Measurements from ENCODE around the gene MYBPC3. TPM values are rescaled to one million over a fixed set of nuclear protein-coding genes. Genes with fewer than 3 reads are reported as not detected.

The MYBPC3 gene
- total RNA-seq, 1 donor from 2014 or later: 0.06 TPM

GRCh38 chr11:47284151-47284550 lies 68.4 kb downstream of the MYBPC3 start:
- Histone ChIP-seq H3K4me1 (no peaks in the 10 kb centered on the region), H2AFZ (replicated peaks) (no peak overlapping the region), H3K27me3 (no peaks in the 10 kb centered on the region), H3K9ac (no peak overlapping the region), H3K36me3 (no peaks in the 10 kb centered on the region), H4K20me1 (ENCODE audit: low read depth) (no peaks in the 10 kb centered on the region), H3K27ac (no peak overlapping the region), H3F3A (ENCODE audit: low read depth) (no peaks in the 10 kb centered on the region), H3K4me2 (no peak overlapping the region), H3K4me3 (no peak overlapping the region), H3K9me3 (ENCODE audit: low read depth) (no peaks in the 10 kb centered on the region), H3K79me2 (ENCODE audit: low read depth) (no peaks in the 10 kb centered on the region)
- H3K9me3 Mint-ChIP-seq: no peaks in the 10 kb centered on the region
- H3K36me3 Mint-ChIP-seq: peaks cover 33% of the 10 kb centered on the region
- H3K27me3 Mint-ChIP-seq (ENCODE audit: insufficient read depth, low read depth): no peaks in the 10 kb centered on the region
- H3K4me3 Mint-ChIP-seq: no peak overlapping the region
- DNase-seq (ENCODE audit: low spot score): no peak
- no peak for TF ChIP-seq CTCF (IDR thresholded peaks at IDR 0.05)
- TF ChIP-seq EZH2phosphoT487 (IDR thresholded peaks at IDR 0.05): no peak
- TF ChIP-seq EZH2 (IDR thresholded peaks at IDR 0.05): no peak
- H3K4me1 Mint-ChIP-seq: no peaks in the 10 kb centered on the region
- H3K27ac Mint-ChIP-seq: no peak overlapping the region

- no peak for DNase-seq (ENCODE audit: low spot score)
- no peak overlapping the region for H3K4me3 ChIP-seq
- no peak overlapping the region for H3K27ac Mint-ChIP-seq
- H3K27me3 ChIP-seq: no peaks in the 10 kb centered on the region
- H3K4me1 ChIP-seq: no peaks in the 10 kb centered on the region
- no peaks in the 10 kb centered on the region for H3F3A ChIP-seq (ENCODE audit: low read depth)
- H4K20me1 ChIP-seq (ENCODE audit: low read depth): no peaks in the 10 kb centered on the region
- H3K4me2 ChIP-seq: no peak overlapping the region
- H2AFZ ChIP-seq (replicated peaks): no peak overlapping the region
- H3K36me3 Mint-ChIP-seq: peaks cover 41% of the 10 kb centered on the region
- H3K79me2 ChIP-seq (ENCODE audit: low read depth): no peaks in the 10 kb centered on the region
- TF ChIP-seq EZH2 (IDR thresholded peaks at IDR 0.05) (no peak), EZH2phosphoT487 (IDR thresholded peaks at IDR 0.05) (no peak), CTCF (IDR thresholded peaks at IDR 0.05) (no peak)
- H3K4me3 Mint-ChIP-seq: no peak overlapping the region
- no peak overlapping the region for H3K27ac ChIP-seq
- H3K9me3 ChIP-seq (ENCODE audit: low read depth): no peaks in the 10 kb centered on the region
- H3K36me3 ChIP-seq: no peaks in the 10 kb centered on the region
- no peaks in the 10 kb centered on the region for H3K9me3 Mint-ChIP-seq
- no peaks in the 10 kb centered on the region for H3K4me1 Mint-ChIP-seq
- no peak overlapping the region for H3K9ac ChIP-seq
- H3K27me3 Mint-ChIP-seq (ENCODE audit: insufficient read depth, low read depth): no peaks in the 10 kb centered on the region
These were observed 70.0 kb downstream of the MYBPC3 start for GRCh38 chr11:47282462-47282861.

Small RNA genes lying within 50 kb of the gene (microRNA-seq; reads per million reads assigned to microRNA genes)
- gene MIR4487: not detected

Small RNA genes lying within 50 kb of the gene (small RNA-seq; reads per million reads assigned to genes)
- not detected for gene MIR4487

Other genes starting within 250 kb of the MYBPC3 start
- 95.0 and 160 TPM in 2 replicates for gene ARFGAP2, start 175.8 kb downstream of the MYBPC3 start, total RNA-seq (ENCODE audit: low replicate concordance)
- 7.1 and 11.2 TPM in 2 replicates for gene PACSIN3, start 166.3 kb downstream of the MYBPC3 start, total RNA-seq (ENCODE audit: low replicate concordance)
- gene DDB2, start 137.7 kb downstream of the MYBPC3 start, total RNA-seq (ENCODE audit: low replicate concordance): 61.4 and 76.9 TPM in 2 replicates
- gene ACP2, start 103.9 kb downstream of the MYBPC3 start, total RNA-seq (ENCODE audit: low replicate concordance): 23.9 and 24.3 TPM in 2 replicates
- 7.5 and 10.7 TPM in 2 replicates for gene NR1H3, start 94.7 kb downstream of the MYBPC3 start, total RNA-seq (ENCODE audit: low replicate concordance)
- 16.1 and 25.9 TPM in 2 replicates for gene MADD, start 82.6 kb downstream of the MYBPC3 start, total RNA-seq (ENCODE audit: low replicate concordance)
- gene SPI1, start 25.8 kb upstream of the MYBPC3 start, total RNA-seq (ENCODE audit: low replicate concordance): not detected in 2 replicates
- gene SLC39A13, start 55.9 kb upstream of the MYBPC3 start, total RNA-seq (ENCODE audit: low replicate concordance): 11.3 and 36.4 TPM in 2 replicates
- gene PSMC3, start 73.7 kb upstream of the MYBPC3 start, total RNA-seq (ENCODE audit: low replicate concordance): 126 and 175 TPM in 2 replicates
- not detected in 2 replicates for gene RAPSN, start 96.4 kb upstream of the MYBPC3 start, total RNA-seq (ENCODE audit: low replicate concordance)
- 170 and 173 TPM in 2 replicates for gene CELF1, start 200.4 kb upstream of the MYBPC3 start, total RNA-seq (ENCODE audit: low replicate concordance)
- gene PTPMT1, start 212.9 kb upstream of the MYBPC3 start, total RNA-seq (ENCODE audit: low replicate concordance): 60.4 and 73.6 TPM in 2 replicates
- gene KBTBD4, start 226.3 kb upstream of the MYBPC3 start, total RNA-seq (ENCODE audit: low replicate concordance): 19.5 and 23.9 TPM in 2 replicates
- gene NDUFS3, start 226.4 kb upstream of the MYBPC3 start, total RNA-seq (ENCODE audit: low replicate concordance): 78.9 and 91.2 TPM in 2 replicates
- not detected in 2 replicates for gene FAM180B, start 234.0 kb upstream of the MYBPC3 start, total RNA-seq (ENCODE audit: low replicate concordance)
- 0.39 and 9.7 TPM in 2 replicates for gene C1QTNF4, start 241.7 kb upstream of the MYBPC3 start, total RNA-seq (ENCODE audit: low replicate concordance)